Stomach (tissue), 4 donors: ENCODE measurements around the gene ODC1.

ENCODE experiments used
- POLR2A ChIP-seq, 4 donors: fragments of 450-650 bp; IDR thresholded peaks; one replicate each; pipeline ENCODE4 v1.6.1; 2016; ENCODE audit warnings: antibody characterized with exemption in 4 of 4, control low read depth in 2 of 4, mild to moderate bottlenecking in 1 of 4, moderate library complexity in 1 of 4
- POLR2AphosphoS5 ChIP-seq, 3 donors: sonication (generic); formaldehyde crosslinking; IDR thresholded peaks; one replicate each; pipeline ENCODE4 v1.6.1; 2016; ENCODE audit warnings: antibody characterized with exemption in 3 of 3

GRCh38 chr2:10433264-10433946 is 14.7 kb downstream of the ODC1 start:
- TF ChIP-seq POLR2AphosphoS5 (IDR thresholded peaks at IDR 0.05): no peak
- TF ChIP-seq POLR2A (IDR thresholded peaks at IDR 0.05): no peak
